NCI-H460 (cell line): ENCODE measurements around the gene GOLGA3. TPM values are rescaled to one million over a fixed set of nuclear protein-coding genes. Genes with fewer than 3 reads are reported as not detected.

Source experiments
- DNase-seq: peaks from one replicate; pipeline ENCODE4 v3.0.0-alpha.2; 2016; ENCODE audit warnings: low read depth; ENCODE audit errors: extremely low read depth
- small RNA-seq, 2 experiments: library from RNA; depleted of rRNA; stranded (forward); fragments of <200 nt; gene quantifications; one replicate each; pipeline ENCODE3, GENCODE V24; 2014
- total RNA-seq: library from RNA; depleted of rRNA; stranded (reverse); fragments of >200 nt; shearing (Covaris generic); gene quantifications from 2 replicates; pipeline ENCODE4 v1.2.3, GENCODE V29; 2014; rRNA removed

Gene GOLGA3
- total RNA-seq, 1 experiment from 2014 or later: 47.5 TPM

DNA sequence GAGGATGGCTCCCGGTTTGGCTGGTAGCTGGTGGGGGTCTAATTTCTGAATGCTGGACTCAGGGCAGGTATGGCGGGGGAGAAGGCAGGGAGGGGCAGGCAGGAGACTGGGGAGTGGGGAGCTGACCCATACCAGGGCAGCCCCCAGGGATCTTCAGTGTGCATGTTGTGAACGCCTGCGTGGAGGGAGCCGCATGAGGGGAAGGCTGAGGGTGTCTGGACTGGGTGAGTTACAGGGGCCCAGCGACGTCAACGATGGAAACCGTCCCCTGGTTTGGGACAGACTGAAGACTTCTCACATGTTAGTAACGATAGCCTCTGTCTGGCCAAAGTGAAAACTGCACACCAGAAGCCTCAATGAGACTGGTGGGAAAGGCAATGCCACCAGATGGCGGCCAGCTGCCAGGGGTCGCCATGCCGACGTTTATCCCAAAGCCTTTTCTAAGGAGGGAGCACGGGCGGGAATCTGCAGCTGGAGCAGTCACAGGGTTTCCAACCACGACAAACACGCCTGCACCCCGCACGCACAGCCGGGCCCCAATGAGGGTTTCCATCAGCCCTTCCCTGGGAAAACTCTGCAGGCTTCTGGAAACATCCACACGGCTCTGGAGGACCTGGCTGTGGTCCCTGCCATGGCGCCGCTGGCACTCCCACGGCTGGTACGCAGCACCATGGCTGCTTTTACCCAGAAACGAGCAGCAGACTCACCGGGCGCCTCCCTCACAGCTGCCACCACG, 104.0 kb downstream of the GOLGA3 start:
- DNase-seq: no peak

DNA sequence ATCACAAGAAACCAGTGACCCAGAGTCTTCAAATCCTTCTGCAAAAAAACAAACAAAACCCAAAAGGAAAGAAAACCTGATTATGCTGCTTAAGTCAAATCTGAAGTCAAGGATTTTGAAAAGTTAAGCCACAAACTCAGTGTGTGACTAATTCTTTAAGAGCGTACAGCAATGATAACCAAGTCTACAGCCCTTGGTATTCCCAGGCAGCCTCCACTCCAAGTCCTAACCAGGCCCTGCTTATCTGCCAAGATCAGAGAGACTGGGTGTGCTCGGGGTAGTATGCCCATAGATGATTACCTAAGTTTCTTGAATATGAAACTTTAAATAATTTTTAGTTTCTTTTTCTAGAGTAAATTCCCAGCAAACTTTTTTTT, 104.9 kb downstream of the GOLGA3 start:
- DNase-seq: no peak

DNA sequence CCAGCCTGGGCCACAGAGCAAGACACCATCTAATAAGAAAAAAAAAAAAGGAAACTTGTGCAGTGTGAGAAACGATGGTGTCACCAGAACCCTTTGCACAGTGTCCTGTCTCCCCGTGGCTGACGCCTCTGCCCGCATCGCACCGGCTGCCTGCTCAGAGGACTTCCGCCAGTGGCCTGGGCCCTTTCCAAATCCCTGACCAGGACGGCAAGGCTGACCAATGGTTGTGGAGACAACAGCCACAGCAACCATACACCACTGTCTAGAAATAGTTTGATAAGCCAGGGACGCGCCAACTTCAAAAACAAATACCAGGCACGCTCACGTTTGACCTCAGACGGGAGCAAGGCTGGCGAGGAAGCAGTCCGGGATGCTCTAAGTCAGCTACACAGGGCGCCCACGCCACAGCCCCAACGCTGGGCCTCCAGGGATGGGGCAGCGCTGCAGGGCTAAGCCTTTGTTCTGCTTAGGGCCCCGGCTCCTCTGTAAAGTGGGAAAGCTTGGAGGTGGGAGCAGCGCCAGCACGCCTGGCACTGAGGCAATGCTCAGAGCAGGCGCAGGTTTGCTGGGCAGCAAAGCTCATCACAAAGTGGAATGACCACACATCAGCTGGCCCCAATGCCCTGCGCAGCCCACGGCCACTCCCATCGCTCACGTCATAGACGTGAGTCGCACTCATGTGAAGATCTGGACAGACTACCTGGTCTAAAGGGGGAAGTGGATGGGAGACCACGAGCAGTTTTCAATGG, 105.5 kb downstream of the GOLGA3 start:
- no peak for DNase-seq

DNA sequence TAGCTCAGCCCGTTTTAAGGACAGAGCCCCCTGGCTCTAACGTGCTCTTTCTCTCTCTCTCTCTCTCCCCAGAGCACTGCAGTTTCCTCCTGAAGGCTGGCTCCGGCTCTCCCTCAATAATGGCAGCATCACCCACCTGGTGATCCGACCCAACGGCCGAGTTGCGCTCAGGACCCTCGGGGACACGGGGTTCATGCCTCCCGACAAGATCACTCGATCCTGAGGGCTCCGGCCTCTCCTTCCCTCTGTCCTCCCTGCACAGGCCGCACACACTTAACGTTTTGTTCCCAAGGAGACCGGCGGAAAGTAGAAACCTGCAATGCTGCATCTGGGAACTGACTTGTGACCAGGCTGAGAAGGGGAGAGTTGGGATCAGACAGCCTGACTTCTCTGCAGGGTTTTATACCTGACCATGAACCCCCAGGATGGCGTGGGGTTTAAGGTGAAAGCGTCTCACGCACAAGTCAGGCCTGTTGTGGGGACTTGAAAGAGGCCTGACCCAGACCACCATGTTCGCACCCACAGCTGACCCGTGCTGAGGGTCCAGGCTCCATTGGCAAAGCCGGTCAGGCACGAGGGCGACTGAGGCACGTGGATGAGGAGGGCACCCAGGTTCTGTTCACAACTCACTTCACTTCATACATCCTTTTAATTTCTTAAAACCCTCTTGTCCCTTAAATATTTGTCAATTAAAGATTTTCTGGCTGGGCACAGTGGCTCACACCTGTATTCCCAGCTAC, 107.9 kb downstream of the GOLGA3 start:
- no peak for DNase-seq

DNA sequence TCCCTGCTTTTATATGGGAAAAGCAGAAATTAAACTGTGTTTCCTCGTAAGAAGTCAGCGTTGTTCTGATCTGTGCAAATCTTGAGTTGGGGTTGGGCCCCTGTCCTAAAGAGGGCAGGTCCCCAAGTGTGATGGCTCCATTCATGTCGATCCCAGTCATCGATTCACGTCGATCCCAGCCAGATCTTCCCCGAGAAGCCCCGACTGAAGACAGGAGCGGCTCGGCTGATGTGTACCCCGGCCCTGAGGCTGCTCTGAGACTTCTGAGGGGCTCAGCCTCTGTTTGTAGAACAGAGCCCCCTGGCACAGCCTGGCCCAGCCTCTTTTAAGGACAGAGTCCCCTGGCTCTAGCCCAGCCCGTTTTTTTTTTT, 108.7 kb downstream of the GOLGA3 start:
- DNase-seq: no peak

DNA sequence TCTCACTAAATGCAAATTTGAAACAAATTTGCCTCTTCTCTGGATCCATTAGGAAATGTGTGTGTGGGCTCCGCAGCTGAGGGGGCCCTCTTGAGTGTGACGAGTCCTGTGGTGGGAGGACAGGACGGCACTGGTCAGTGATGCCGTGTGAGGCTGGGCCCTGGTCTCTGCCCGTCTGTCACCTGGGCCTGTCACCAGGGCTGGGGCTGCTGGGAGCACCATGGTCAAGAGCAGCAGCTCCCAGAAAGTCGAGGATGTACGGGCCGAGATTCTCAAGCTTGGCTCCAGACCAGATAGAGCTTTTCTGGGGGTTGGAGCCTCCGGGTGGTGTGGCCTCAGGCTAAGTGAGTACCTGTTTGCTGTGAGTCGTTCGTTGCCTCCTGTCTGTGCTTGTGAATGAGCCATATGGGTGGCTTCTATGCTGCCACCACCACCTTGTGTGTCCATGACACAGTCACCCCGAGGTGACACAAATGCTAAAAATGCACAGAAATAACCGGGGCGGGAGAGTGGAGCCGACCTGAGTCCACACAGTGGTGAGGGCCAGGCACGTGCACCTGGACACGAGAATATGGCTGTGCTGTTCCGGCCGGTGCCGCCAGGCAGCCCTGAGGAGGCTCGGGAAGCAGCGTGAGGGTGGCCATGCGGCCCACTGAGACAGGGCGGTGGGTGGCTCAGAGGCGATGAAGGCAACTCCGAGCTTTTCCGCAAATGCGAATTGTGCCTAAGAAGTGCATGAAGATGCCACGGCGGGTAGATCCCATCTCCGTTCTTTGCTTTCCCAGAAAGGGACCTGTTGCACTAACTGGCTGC, 109.3 kb downstream of the GOLGA3 start:
- DNase-seq: no peak

Small RNA genes lying within 50 kb of the gene (small RNA-seq; reads per million reads assigned to genes)
- gene RNA5SP379: 0.02 to 0.06 reads per million in 2 experiments

Other genes with a start within 250 kb of the GOLGA3 start
- not detected in 2 replicates for gene LRCOL1, start 218.3 kb downstream of the GOLGA3 start, total RNA-seq
- gene P2RX2, start 210.1 kb downstream of the GOLGA3 start, total RNA-seq: not detected in 2 replicates
- 23.6 and 25.6 TPM in 2 replicates for gene POLE, start 141.5 kb downstream of the GOLGA3 start, total RNA-seq
- gene PXMP2, start 141.3 kb downstream of the GOLGA3 start, total RNA-seq: 22.5 and 27.3 TPM in 2 replicates
- gene PGAM5, start 118.0 kb downstream of the GOLGA3 start, total RNA-seq: 72.9 and 91.2 TPM in 2 replicates
- 39.1 and 39.4 TPM in 2 replicates for gene ANKLE2, start 67.0 kb downstream of the GOLGA3 start, total RNA-seq
- gene CHFR, start 58.7 kb upstream of the GOLGA3 start, total RNA-seq: 17.3 and 20.7 TPM in 2 replicates
- gene ZNF605, start 127.4 kb upstream of the GOLGA3 start, total RNA-seq: 12.6 and 17.3 TPM in 2 replicates
- gene ZNF26, start 157.5 kb upstream of the GOLGA3 start, total RNA-seq: 11.5 and 14.4 TPM in 2 replicates
- 26.8 and 41.2 TPM in 2 replicates for gene ZNF84, start 208.6 kb upstream of the GOLGA3 start, total RNA-seq